Testis (tissue), 2 donors: ENCODE measurements around the gene THSD4.

ENCODE experiments used
- POLR2A ChIP-seq: fragments of 450-650 bp; IDR thresholded peaks from one replicate; pipeline ENCODE4 v1.6.1; 2017; ENCODE audit warnings: antibody characterized with exemption, mild to moderate bottlenecking, moderate library complexity
- TF ChIP-seq, protein P1 (sequence below), 3 experiments: fragments of 450-650 bp in 2 of 3; fragments of 200-600 bp in 1 of 3; sonication (generic) in 1 of 3; IDR thresholded peaks; one replicate each; pipeline ENCODE4 v1.5.1; 2016 to 2019; ENCODE audit warnings: antibody characterized with exemption in 3 of 3, mild to moderate bottlenecking in 2 of 3, moderate library complexity in 1 of 3

DNA sequence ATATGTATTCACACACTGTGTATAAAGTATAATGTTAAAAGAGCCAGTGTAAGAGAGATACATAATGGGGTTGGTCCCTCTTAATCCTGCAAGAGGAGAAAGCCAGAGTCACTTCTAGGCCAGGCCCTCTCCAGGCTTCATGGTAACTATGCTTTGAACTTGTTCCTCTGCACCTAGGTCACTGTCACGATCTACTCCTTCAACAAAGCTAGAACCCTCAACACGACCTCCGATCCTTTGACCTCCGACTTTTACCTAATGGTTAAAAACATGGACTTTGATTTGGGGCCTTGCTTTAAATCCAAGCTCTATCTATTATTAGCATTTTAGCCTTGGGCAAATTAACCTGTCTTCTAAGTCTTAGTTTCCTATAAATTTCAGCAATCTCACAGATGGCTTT lies 541.2 kb downstream of the THSD4 start:
- TF ChIP-seq, protein P1, sequence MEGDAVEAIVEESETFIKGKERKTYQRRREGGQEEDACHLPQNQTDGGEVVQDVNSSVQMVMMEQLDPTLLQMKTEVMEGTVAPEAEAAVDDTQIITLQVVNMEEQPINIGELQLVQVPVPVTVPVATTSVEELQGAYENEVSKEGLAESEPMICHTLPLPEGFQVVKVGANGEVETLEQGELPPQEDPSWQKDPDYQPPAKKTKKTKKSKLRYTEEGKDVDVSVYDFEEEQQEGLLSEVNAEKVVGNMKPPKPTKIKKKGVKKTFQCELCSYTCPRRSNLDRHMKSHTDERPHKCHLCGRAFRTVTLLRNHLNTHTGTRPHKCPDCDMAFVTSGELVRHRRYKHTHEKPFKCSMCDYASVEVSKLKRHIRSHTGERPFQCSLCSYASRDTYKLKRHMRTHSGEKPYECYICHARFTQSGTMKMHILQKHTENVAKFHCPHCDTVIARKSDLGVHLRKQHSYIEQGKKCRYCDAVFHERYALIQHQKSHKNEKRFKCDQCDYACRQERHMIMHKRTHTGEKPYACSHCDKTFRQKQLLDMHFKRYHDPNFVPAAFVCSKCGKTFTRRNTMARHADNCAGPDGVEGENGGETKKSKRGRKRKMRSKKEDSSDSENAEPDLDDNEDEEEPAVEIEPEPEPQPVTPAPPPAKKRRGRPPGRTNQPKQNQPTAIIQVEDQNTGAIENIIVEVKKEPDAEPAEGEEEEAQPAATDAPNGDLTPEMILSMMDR (IDR thresholded peaks at IDR 0.05) = no peak
- TF ChIP-seq POLR2A = no peak
